HL-60 (cell line): Measurements from ENCODE around the gene LRFN2.

Experiments
- CTCF ChIP-seq: IDR thresholded peaks from one replicate; pipeline ENCODE4 v1.5.1; 2011; ENCODE audit warnings: low read length, control low read depth, inconsistent platforms; ENCODE audit not compliant: insufficient read depth
- GABPA ChIP-seq: IDR thresholded peaks from 2 replicates; pipeline ENCODE4 v1.6.1; 2012; ENCODE audit warnings: low read depth
- POLR2AphosphoS5 ChIP-seq: IDR thresholded peaks from 2 replicates; pipeline ENCODE4 v1.6.1; 2012; ENCODE audit warnings: low read depth

GRCh38 chr6:40466986-40467539 lies 120.1 kb downstream of the LRFN2 start:
- TF ChIP-seq CTCF (no peak), POLR2AphosphoS5 (no peak), GABPA (no peak)
